ENCODE measurements around the gene KLKB1.

DNA sequence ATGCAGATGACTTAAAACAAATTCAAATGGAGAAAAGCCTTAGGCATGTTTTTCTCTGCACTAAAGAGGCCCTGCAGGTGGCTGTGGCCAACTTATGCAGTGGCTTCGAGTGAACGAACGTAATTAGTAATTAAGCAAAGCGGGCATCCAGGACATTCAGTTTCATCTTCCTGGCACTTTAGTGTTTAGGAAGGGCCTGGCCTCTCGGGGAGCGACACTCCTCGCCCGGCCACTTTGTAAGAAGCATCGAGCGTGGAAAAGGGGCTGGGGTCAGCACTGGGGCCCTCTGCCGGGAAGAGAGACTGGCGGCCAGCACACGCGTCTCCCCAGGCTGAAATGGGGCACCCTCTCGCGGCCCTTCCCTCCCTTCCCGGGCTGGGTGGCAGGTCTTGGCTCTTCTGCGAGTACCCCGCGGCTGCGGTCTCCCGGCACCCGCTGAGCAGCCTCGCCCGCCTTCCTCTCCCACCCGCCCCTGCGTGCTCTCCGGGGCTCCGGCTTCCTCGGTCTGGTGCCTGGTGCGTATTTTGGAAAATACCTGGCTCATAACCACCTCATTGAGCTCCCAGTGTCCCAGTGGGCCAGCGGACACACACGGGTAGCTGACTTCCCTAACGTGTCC lies 36.6 kb upstream of the KLKB1 start:
- TF ChIP-seq CTCF (IDR thresholded peaks at IDR 0.05) = peak in 1 of 12 donors; percentile 19
- no peak for TF ChIP-seq POLR2A (IDR thresholded peaks at IDR 0.05)
